Fibroblast of lung (primary cell): Measurements from ENCODE around the gene SLC15A2. TPM values are rescaled to one million over a fixed set of nuclear protein-coding genes. Genes with fewer than 3 reads are reported as not detected.

Experiments used
- DNase-seq, 2 donors: peaks; one replicate each; pipeline versions ENCODE4 v3.0.0 to v3.0.0-alpha.2; 2010; ENCODE audit warnings: low read depth in 2 of 2
- H2AFZ ChIP-seq: 2 replicates; pipeline ENCODE4 v1.5.1; 2012; ENCODE audit warnings: low read length, control low read depth, inconsistent platforms
- H3K27ac ChIP-seq: 2 replicates; pipeline ENCODE4 v1.5.1; 2011; ENCODE audit warnings: low read length, control low read depth; ENCODE audit not compliant: insufficient read depth
- H3K27me3 ChIP-seq: 2 replicates; pipeline ENCODE4 v1.5.1; 2011; ENCODE audit warnings: mild to moderate bottlenecking, low read length; ENCODE audit not compliant: control insufficient read depth, insufficient read depth
- H3K36me3 ChIP-seq: 2 replicates; pipeline ENCODE4 v1.5.1; 2011; ENCODE audit warnings: low read length; ENCODE audit not compliant: control insufficient read depth, insufficient read depth
- H3K4me1 ChIP-seq: 2 replicates; pipeline ENCODE4 v1.5.1; 2011; ENCODE audit warnings: low read length; ENCODE audit not compliant: control insufficient read depth, insufficient read depth; ENCODE audit errors: extremely low read depth
- H3K4me2 ChIP-seq: 2 replicates; pipeline ENCODE4 v1.5.1; 2011; ENCODE audit warnings: low read length, control low read depth; ENCODE audit not compliant: insufficient read depth; ENCODE audit errors: extremely low read depth
- H3K4me3 ChIP-seq, 4 experiments: fragments of 200-600 bp in 1 of 4; sonication (generic) in 1 of 4; replicated peaks in 1 of 4; 2 replicates each; pipeline ENCODE4 v1.5.1; 2011 to 2016; ENCODE audit warnings: low read length in 4 of 4, low read depth in 3 of 4, mild to moderate bottlenecking in 3 of 4, control low read depth in 2 of 4, inconsistent platforms in 1 of 4, mixed read lengths in 1 of 4; ENCODE audit not compliant: insufficient read depth in 1 of 4; ENCODE audit errors: control extremely low read depth in 1 of 4
- H3K79me2 ChIP-seq: 2 replicates; pipeline ENCODE4 v1.5.1; 2012; ENCODE audit warnings: mild to moderate bottlenecking, low read length, inconsistent platforms; ENCODE audit not compliant: control insufficient read depth, insufficient read depth
- H3K9ac ChIP-seq: 2 replicates; pipeline ENCODE4 v1.5.1; 2011; ENCODE audit warnings: mild to moderate bottlenecking, low read length, control low read depth; ENCODE audit not compliant: insufficient read depth
- H3K9me3 ChIP-seq: 2 replicates; pipeline ENCODE4 v1.5.1; 2012; ENCODE audit warnings: low read depth, low read length; ENCODE audit not compliant: control insufficient read depth, insufficient read depth
- H4K20me1 ChIP-seq: 2 replicates; pipeline ENCODE4 v1.5.1; 2011; ENCODE audit warnings: low read length; ENCODE audit not compliant: control insufficient read depth, insufficient read depth; ENCODE audit errors: extremely low read depth
- CTCF ChIP-seq, 2 donors: IDR thresholded peaks in 1 of 2; conservative IDR thresholded peaks in 1 of 2; 1 replicate in 1 of 2; 2 replicates in 1 of 2; pipeline ENCODE4 v1.5.1; 2011 to 2012; ENCODE audit warnings: low read length in 2 of 2, control low read depth in 1 of 2, inconsistent platforms in 1 of 2, low read depth in 1 of 2, mild to moderate bottlenecking in 1 of 2
- EZH2 ChIP-seq: IDR thresholded peaks from 2 replicates; pipeline ENCODE4 v1.5.1; 2012; ENCODE audit warnings: low read length, control low read depth, mild to moderate bottlenecking; ENCODE audit errors: missing control alignments
- polyA plus RNA-seq, 2 donors: library from polyadenylated mRNA; depleted of rRNA in 1 of 2; stranded (reverse) in 1 of 2; unstranded in 1 of 2; fragments of >200 nt; gene quantifications; 2 replicates each; pipeline ENCODE4 v1.2.1, GENCODE V29; 2011 to 2012; ENCODE audit warnings: missing spikeins in 1 of 2
- total RNA-seq: library from RNA; depleted of rRNA; stranded (reverse); fragments of >200 nt; gene quantifications from 2 replicates; pipeline ENCODE4 v1.2.1, GENCODE V29; 2014

The SLC15A2 gene
- total and polyA plus RNA-seq, 2 donors (not counting 1 experiment from before 2014, with no cell fraction given): 0.31 to 0.33 TPM

- DNase-seq: no peak
- Histone ChIP-seq H3K9me3 (no peaks in the 10 kb centered on the region), H2AFZ (no peak overlapping the region), H3K27me3 (no peaks in the 10 kb centered on the region), H3K36me3 (no peaks in the 10 kb centered on the region), H3K4me3 (no peak overlapping the region), H3K4me1 (no peaks in the 10 kb centered on the region), H3K4me2 (no peak overlapping the region), H3K9ac (no peak overlapping the region), H4K20me1 (no peaks in the 10 kb centered on the region), H3K79me2 (no peaks in the 10 kb centered on the region), H3K27ac (no peak overlapping the region)
- TF ChIP-seq CTCF (conservative IDR thresholded peaks at IDR 0.05 in 1 of 2, IDR thresholded peaks at IDR 0.05 in 1 of 2; ENCODE audit: low read depth in 1 of 2, low read length in 2 of 2) (no peak), EZH2 (no peak)
Measured at GRCh38 chr3:121963608-121964007, 69.4 kb downstream of the SLC15A2 start.

- Histone ChIP-seq H3K4me3 (no peak overlapping the region), H3K27ac (no peak overlapping the region), H3K4me2 (no peak overlapping the region), H4K20me1 (no peaks in the 10 kb centered on the region), H3K9me3 (no peaks in the 10 kb centered on the region), H2AFZ (no peak overlapping the region), H3K9ac (no peak overlapping the region), H3K79me2 (no peaks in the 10 kb centered on the region), H3K36me3 (no peaks in the 10 kb centered on the region), H3K4me1 (no peaks in the 10 kb centered on the region), H3K27me3 (no peaks in the 10 kb centered on the region)
- peak in 1 of 2 donors; percentile 16 for DNase-seq
- no peak for TF ChIP-seq CTCF (conservative IDR thresholded peaks at IDR 0.05 in 1 of 2, IDR thresholded peaks at IDR 0.05 in 1 of 2; ENCODE audit: low read depth in 1 of 2, low read length in 2 of 2)
- no peak for TF ChIP-seq EZH2
Measured at GRCh38 chr3:121969631-121970030, 75.4 kb downstream of the SLC15A2 start.

DNA sequence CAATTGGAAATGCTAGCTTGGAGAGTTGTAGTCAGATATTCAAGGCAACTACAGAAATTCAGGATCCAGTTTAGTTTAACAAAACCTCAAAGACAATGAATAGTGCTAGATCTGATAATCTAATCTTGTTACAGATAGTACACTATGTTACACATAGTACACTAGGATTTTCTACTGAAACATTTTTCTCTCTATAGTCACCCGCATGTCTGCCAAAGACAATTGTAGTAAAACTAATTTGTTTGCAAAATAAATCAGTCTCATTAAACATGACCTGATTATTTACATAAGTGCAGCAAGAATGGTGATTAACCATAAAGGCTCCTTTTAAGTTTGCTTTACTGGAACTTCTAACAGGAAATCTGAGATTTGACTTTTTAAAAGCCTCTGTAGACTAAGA, 75.8 kb downstream of the SLC15A2 start:
- Histone ChIP-seq H3K27me3 (no peaks in the 10 kb centered on the region), H4K20me1 (no peaks in the 10 kb centered on the region), H3K27ac (no peak overlapping the region), H3K4me1 (no peaks in the 10 kb centered on the region), H3K79me2 (no peaks in the 10 kb centered on the region), H3K9ac (no peak overlapping the region), H3K9me3 (no peaks in the 10 kb centered on the region), H2AFZ (no peak overlapping the region), H3K36me3 (no peaks in the 10 kb centered on the region), H3K4me3 (no peak overlapping the region), H3K4me2 (no peak overlapping the region)
- peak in 1 of 2 donors; percentile 52 for DNase-seq
- no peak for TF ChIP-seq EZH2
- TF ChIP-seq CTCF (conservative IDR thresholded peaks at IDR 0.05 in 1 of 2, IDR thresholded peaks at IDR 0.05 in 1 of 2; ENCODE audit: low read depth in 1 of 2, low read length in 2 of 2): no peak
